Measurements from ENCODE around the gene CD52.

Gene CD52

GRCh38 chr1:26317612-26318337, at the start of gene CD52:
Gene CD52, plus strand, starts transcription at chr1:26317958. Its CDS starts 60 bp downstream, at chr1:26318018.
- peak within 1 kb of the TSS; percentile 22 for H3K27ac ChIP-seq
- CTCF ChIA-PET, result interaction anchor here (0.6 to 1.5 kb wide), 3 partner anchors 46 to 212 kb away, joined by 3 to 7 read pairs (median 6); no protein-coding TSS in a partner anchor
- DNase-seq (ENCODE audit: low spot score), result no peak
- TF ChIP-seq CTCF (conservative IDR thresholded peaks at IDR 0.05; ENCODE audit: low read depth), result no peak
- POLR2A ChIA-PET (ENCODE audit: low non-redundant PET), result interaction anchor here (0.5 kb wide), 1 partner anchor 8 kb away, joined by 3 read pairs; no protein-coding TSS in a partner anchor

GRCh38 chr1:26268290-26269197, 49.2 kb upstream of the CD52 start:
- DNase-seq (ENCODE audit: low spot score), result no peak
- peak overlapping the region; percentile 25 for H3K27ac ChIP-seq
- ChIA-PET CTCF (interaction anchor here (0.7 kb wide), 2 partner anchors 10 to 202 kb away, joined by 3 to 6 read pairs; no protein-coding TSS in a partner anchor), POLR2A (ENCODE audit: low non-redundant PET) (no interaction called here)
- no peak for TF ChIP-seq CTCF (conservative IDR thresholded peaks at IDR 0.05; ENCODE audit: low read depth)

DNA sequence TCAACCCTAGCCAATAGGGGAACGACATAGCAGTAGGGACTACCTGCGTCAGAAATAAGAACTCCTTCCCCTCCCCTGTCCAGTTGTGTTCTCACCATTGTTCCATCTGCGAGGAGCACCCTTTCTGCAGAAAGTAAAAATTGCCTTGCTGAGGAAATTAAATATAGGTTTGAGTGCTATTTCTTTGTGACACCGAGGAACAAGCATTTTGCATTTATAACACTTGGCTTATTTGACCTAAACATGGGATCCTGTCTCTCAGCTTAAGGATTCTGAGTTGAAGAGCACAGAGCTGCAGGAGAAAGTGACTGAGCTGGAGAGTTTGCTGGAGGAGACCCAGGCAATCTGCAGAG, 48.6 kb upstream of the CD52 start:
- DNase-seq (ENCODE audit: low spot score), result no peak
- ChIA-PET POLR2A (ENCODE audit: low non-redundant PET) (no interaction called here), CTCF (interaction anchor here (0.7 kb wide), 1 partner anchor 201 kb away, joined by 6 read pairs; no protein-coding TSS in a partner anchor)
- H3K27ac ChIP-seq, result no peak overlapping the region
- no peak for TF ChIP-seq CTCF (conservative IDR thresholded peaks at IDR 0.05; ENCODE audit: low read depth)

DNA sequence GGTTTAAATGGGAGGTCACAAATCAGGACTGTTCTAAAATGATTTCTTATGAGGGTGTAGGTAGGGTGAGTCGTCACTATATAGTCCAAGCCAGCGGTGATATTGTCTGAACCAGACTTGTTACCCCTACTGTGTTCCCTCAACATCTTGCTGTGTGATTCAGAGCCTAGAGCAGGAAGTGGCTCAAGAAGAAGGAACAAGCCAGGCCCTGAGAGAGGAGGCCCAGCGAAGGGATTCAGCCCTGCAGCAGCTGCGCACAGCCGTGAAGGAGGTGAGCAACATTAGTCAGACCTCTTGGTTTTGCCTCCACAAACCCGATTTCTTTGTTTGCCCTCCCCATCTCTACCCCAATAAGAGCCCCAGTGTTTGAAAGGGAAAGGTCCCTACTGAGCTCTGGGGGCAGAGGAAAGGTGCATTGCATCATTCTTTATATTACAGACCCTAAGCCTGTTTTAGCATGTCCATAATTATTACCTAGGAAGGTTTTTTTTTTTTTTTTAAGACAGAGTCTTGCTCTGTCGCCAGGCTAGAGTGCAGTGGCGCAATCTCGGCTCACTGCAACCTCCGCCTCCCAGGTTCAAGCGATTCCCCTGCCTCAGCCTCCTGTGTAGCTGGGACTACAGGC, 42.8 kb upstream of the CD52 start:
- peak; percentile 37 for DNase-seq (ENCODE audit: low spot score)
- CTCF ChIA-PET, result interaction anchor here (0.7 to 1.2 kb wide), 10 partner anchors 9 to 369 kb away, joined by 3 to 5 read pairs (median 4); partner anchors contain the start of gene STMN1
- H3K27ac ChIP-seq, result peak overlapping the region; percentile 99
- POLR2A ChIA-PET (ENCODE audit: low non-redundant PET), result interaction anchor here (0.7 kb wide), 1 partner anchor 86 kb away, joined by 3 read pairs; no protein-coding TSS in a partner anchor
- TF ChIP-seq CTCF (conservative IDR thresholded peaks at IDR 0.05; ENCODE audit: low read depth), result no peak

DNA sequence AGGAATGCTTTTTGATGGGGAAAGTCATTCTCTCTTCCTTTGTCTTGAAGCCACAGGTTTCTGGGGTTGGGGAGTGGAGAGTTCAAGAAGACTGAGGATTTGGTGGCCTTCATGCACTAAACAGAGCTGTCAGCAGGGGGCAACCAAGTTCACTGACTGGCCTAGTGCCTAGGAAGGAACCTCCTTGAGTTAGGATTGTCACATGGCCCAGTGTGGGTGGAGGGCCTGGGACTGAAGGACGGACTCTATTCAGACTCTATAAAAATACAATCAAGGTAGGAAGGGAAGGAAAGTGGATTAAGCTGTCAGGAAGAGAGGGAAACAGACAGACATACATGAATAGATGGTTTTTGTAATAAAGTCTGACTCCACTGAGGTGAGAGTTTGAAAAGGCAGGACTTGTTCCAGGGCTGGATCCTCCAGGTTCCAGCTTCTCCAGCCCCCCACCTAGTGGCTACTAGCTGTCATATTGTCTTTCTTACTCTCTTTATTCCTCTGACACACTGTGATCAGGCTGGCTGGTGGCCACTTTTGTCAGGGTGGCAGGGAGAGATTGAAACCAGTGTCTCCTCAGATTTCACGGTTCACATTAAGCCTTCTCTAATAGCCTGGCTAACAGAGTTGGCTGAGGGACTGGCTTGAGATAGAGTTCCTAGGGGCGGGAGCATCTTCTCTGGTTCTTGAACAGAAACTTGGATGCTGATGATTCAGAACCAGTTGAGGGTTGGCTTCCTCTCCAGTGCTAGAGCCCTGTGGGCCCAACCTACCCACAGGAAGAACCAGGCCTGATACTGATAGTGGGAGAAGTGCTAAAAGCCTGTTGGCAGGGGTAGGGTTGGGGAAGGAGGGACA, 42.0 kb upstream of the CD52 start:
- ChIA-PET POLR2A (ENCODE audit: low non-redundant PET) (interaction anchor here (0.7 kb wide), 1 partner anchor 87 kb away, joined by 3 read pairs; no protein-coding TSS in a partner anchor), CTCF (interaction anchor here (0.5 to 1.2 kb wide), 8 partner anchors 10 to 141 kb away, joined by 3 to 5 read pairs (median 4); no protein-coding TSS in a partner anchor)
- peak; percentile 91 for DNase-seq (ENCODE audit: low spot score)
- peak; percentile 71 for TF ChIP-seq CTCF (conservative IDR thresholded peaks at IDR 0.05; ENCODE audit: low read depth)
- peak overlapping the region; percentile 99 for H3K27ac ChIP-seq

All from RWPE1 (cell line).